Heart left ventricle (tissue), 13 donors: ENCODE data around the gene TMC7.

ENCODE experiments used
- CTCF ChIP-seq, 12 donors: fragments of 200-600 bp; sonication (generic) in 4 of 12; IDR thresholded peaks; one replicate each; pipeline versions ENCODE4 v1.5.0 to v1.8.0; 2018 to 2022; ENCODE audit warnings: antibody characterized with exemption in 12 of 12, mild to moderate bottlenecking in 5 of 12
- POLR2A ChIP-seq, 2 donors: fragments of 450-650 bp; IDR thresholded peaks; one replicate each; pipeline ENCODE4 v1.6.1; 2017; ENCODE audit warnings: antibody characterized with exemption in 2 of 2, mild to moderate bottlenecking in 2 of 2, moderate library complexity in 2 of 2
- donor health status: ischemic (EF 13 %, LVEDD 7.1; RV severe dilation, severe dysfunction).
- donor health status: DM: no; HTN: yes; CAD: no.
- donor health status: DM: no; HTN: no; CAD: no.
- donor health status: ischemic (EF 25% LVEDD 6.9; RV normal size, moderate dysfunction).
- donor health status: ischemic (EF 25% LVEDD 5.7; RV mildly dilated, moderate dysfunction).
- donor health status: ischemic (EF 35%, LVEDD 5.7; RV mildly dilated, moderate dysfunction).
- donor health status: nonischemic (EF 11% LVEDD 7.7; RV severe dilation, severe dysfunction).
- donor health status: DM: yes; HTN: yes; CAD: no.
- donor health status: PGD.
- donor health status: ischemic (EF 29% LVEDD 5.4; RV normal size, mild dysfunction).
- donor health status: nonischemic (EF 23%, LVEDD 6.1; RV moderate dilation, normal function).

DNA sequence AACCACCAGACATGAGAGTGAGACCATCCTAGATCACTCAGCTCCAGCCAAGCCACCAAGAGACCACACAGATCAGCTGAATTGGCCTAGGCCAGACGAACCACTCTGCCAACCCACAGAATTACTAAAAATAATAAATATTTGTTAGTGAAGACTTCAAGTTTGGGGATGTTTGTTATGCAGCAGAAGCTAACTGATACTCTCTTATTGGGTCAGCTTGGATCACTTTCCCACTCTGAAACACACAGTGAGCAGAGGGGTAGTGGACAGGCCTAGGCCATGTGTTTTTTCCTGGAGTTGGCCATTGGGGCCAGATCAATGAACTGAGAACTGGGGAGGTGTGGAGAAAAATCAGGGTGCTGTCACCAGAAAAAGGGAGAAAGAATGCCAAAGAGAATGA lies 114.4 kb downstream of the TMC7 start:
- TF ChIP-seq CTCF (IDR thresholded peaks at IDR 0.05) (no peak), POLR2A (IDR thresholded peaks at IDR 0.05) (no peak)
